Activated naive CD4-positive, alpha-beta T cell treated with anti-CD3 and anti-CD28 coated beads for 36 hours (primary cell): ENCODE data around the gene LAMTOR4. TPM values are rescaled to one million over a fixed set of nuclear protein-coding genes. Genes with fewer than 3 reads are reported as not detected.

ENCODE experiments used
- CTCF ChIA-PET: fragments of 350-600 bp; sonication (Branson Sonifier 250); formaldehyde crosslinking; loops from one replicate; lab custom pipeline; 2021; ENCODE audit warnings: antibody characterized with exemption; lab: Charles Lee
- DNase-seq: peaks from one replicate; pipeline ENCODE4 v3.0.0-alpha.2; 2020
- H3K27ac Mint-ChIP-seq: one replicate; pipeline ENCODE4 v1.8.0; 2021; ENCODE audit warnings: mild to moderate bottlenecking, mixed read lengths
- H3K27me3 Mint-ChIP-seq: one replicate; pipeline ENCODE4 v1.8.0; 2021; ENCODE audit warnings: low read depth, mixed read lengths
- H3K36me3 Mint-ChIP-seq: one replicate; pipeline ENCODE4 v1.8.0; 2021; ENCODE audit warnings: low read depth, mixed read lengths
- H3K4me1 Mint-ChIP-seq: one replicate; pipeline ENCODE4 v1.8.0; 2021; ENCODE audit warnings: low read depth, mixed read lengths
- H3K4me3 Mint-ChIP-seq: one replicate; pipeline ENCODE4 v1.8.0; 2021; ENCODE audit warnings: mild to moderate bottlenecking, moderate library complexity, mixed read lengths
- H3K9me3 Mint-ChIP-seq: one replicate; pipeline ENCODE4 v1.8.0; 2021; ENCODE audit warnings: mixed read lengths
- intact Hi-C: fragments of 100-400 bp; cut with micrococcal nuclease; formaldehyde crosslinking; loops from one replicate; pipeline ENCODE4 v1.15.1; 2023
- total RNA-seq, 2 experiments: library from RNA; stranded (reverse); gene quantifications; one replicate each; pipeline ENCODE4 v1.2.3, GENCODE V29; 2021

The LAMTOR4 gene
- total RNA-seq, 2 experiments from 2014 or later: 129 to 135 TPM

DNA sequence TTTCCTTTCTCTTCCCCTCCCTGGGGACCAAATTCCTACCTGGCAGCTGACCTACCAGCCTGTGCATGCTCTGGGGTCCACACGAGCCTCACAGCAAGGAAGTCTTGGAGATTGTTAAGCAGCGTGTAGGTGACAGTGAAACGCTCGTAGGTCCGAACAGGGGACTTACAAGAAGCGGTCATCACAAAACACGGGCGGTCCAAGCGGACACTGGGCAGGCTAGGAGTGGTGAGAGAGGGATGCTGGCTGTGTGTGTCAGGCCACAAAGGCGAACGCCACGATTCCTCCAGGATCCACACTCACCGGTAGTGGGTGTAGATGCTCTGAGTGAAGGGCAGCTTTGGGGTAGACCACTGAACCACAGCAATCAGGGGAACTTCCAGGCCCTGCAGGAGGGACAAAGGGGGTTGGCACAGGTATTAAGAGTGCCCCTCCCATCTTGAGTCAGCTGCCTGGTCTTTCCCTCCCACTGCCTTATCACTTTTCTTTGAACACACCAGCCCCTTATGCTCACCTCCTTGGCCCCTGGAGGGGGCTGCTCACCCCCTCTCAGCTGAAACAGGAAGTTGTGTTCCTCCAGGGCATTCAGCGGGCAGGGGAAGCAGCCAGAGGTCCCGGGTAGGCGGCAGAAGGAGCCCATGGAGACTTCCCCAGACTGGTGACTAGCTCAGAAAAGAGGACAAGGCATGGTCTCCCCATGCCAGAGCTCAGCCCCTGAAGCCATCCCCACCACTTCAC lies 7.8 kb downstream of the LAMTOR4 start:
- Mint-ChIP-seq H3K4me3 (peak overlapping the region; percentile 78), H3K36me3 (peaks cover 18% of the 10 kb centered on the region), H3K27me3 (no peaks in the 10 kb centered on the region), H3K9me3 (no peaks in the 10 kb centered on the region), H3K4me1 (peaks cover 35% of the 10 kb centered on the region), H3K27ac (peak overlapping the region; percentile 83)
- CTCF ChIA-PET: interaction anchor here (1.2 to 2.9 kb wide), 4 partner anchors 10 to 61 kb away, joined by 3 to 11 read pairs (median 6); no protein-coding TSS in a partner anchor
- intact Hi-C loops: no loop called here
- DNase-seq: peak; percentile 21

DNA sequence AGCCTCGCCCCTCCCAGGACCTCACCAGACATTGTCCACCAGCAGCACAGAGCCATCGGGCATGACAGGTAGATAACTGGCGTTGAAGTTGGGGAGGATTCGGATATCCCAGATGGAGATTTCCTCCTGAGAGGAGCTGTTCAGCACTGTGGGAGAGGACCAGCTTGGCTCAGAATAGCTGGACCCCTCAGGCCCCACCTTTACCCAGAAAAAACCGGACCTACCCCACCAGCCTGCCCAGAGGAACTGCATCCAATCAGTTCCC lies 8.3 kb downstream of the LAMTOR4 start:
- peak overlapping the region; percentile 78 for H3K4me3 Mint-ChIP-seq
- DNase-seq: no peak
- H3K36me3 Mint-ChIP-seq: peaks cover 16% of the 10 kb centered on the region
- no peaks in the 10 kb centered on the region for H3K27me3 Mint-ChIP-seq
- CTCF ChIA-PET: interaction anchor here (1.0 to 2.9 kb wide), 4 partner anchors 10 to 61 kb away, joined by 3 to 11 read pairs (median 6); no protein-coding TSS in a partner anchor
- no peaks in the 10 kb centered on the region for H3K9me3 Mint-ChIP-seq
- intact Hi-C loops: no loop called here
- peak overlapping the region; percentile 83 for H3K27ac Mint-ChIP-seq
- H3K4me1 Mint-ChIP-seq: peaks cover 33% of the 10 kb centered on the region

DNA sequence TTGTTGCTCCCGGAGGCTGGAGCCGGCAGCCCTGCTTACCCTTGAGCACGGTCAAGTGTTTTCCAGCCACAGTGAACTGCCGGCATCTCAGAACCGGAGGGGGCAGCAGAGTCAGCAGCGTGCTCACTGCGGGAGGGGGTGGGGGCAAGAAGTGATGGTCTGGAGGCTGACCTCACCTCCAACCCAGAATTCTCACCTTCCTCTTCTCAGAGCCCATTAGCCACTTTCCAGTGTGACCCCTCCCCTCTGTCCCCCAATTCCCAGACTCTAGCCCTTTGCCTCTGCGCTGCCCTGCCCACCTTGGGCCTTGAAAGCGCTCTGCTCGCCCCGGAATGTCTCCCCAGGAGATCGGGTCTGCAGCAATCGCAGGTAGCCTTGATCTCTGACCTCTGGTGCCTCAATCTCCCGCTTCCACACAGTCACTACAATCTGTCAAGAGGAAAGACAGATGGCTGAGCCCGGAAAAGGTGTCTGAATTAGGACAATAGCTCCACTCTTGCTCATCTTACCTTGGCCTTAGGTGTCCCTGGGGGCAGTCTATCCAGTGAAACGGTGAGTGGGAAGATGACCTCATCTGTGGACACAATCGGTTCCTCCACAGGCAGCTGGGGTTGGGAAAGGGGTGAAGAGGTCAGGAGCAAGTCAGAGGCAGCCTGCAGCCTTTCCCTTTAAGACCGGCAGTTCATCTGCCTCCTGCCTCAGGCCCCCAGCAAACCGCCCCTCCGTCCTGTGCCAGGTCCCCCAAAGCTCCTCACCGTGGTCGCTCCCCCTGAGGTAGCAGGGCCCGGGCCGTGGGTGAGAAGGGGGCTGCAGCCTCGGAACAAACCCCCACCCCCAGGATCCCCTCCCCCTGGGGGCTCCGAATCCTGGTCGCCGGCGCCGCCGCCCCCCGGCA lies 8.9 kb downstream of the LAMTOR4 start:
- intact Hi-C loops: loop anchor here (1.0 kb wide), 2 partner anchors 9 kb away; partner anchors contain the start of gene LAMTOR4
- Mint-ChIP-seq H3K4me3 (peak overlapping the region; percentile 78), H3K9me3 (no peaks in the 10 kb centered on the region), H3K27ac (peak overlapping the region; percentile 83), H3K36me3 (peaks cover 12% of the 10 kb centered on the region), H3K27me3 (no peaks in the 10 kb centered on the region), H3K4me1 (peaks cover 29% of the 10 kb centered on the region)
- CTCF ChIA-PET: interaction anchor here (1.0 to 2.9 kb wide), 4 partner anchors 9 to 60 kb away, joined by 3 to 11 read pairs (median 6); no protein-coding TSS in a partner anchor
- DNase-seq: peak; percentile 14

DNA sequence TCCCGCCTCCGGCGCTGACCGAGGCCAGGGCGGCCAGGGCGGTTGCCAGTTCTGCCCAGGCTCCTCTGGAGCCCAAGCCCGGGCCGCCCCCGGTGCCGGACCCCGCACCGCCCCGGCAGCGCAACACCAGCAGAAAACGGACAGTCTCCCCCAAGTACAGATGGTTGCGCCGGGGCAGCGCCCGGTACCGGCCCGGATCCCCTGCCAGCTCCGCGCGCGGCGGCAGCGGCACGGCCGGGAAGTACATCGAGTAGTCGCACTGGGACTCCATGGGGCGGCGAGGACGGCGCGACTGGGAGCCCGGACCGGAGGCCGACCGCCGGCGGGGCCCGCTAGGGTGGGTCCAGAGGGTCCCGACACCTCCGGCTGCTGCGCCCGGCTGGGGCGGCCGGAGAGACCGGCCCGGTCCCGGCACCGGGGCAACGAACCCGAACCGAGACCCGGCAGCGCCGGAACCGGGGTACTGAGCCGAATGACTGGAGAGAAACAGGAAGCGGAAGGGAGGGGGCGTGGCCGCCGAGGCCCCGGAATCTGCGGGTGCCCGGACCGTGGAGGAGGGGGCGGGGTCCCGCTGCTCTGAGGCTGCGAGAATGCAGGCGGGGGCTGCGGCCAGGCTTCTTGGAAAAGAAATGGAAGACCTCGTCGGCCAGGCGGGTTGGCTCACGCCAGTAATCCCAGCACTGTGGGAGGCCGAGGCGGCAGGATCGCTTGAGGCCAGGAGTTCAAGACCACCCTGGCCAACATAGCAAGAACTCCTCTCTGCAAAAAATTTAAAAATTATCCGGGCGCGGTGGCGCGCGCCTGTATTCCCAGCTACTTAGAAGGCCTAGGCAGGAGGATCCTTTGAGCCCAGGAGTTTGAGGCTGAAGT lies 9.7 kb downstream of the LAMTOR4 start, which contains the start of gene TRAPPC14:
TSS of gene TRAPPC14 (minus strand) at position 495 of the 870 bp plus-strand sequence. CDS start at position 271, 224 bp downstream.
- Mint-ChIP-seq H3K27ac (peak within 1 kb of the TSS; percentile 83), H3K9me3 (no peaks in the 10 kb centered on the region), H3K4me3 (peak within 1 kb of the TSS; percentile 78), H3K27me3 (no peaks in the 10 kb centered on the region), H3K4me1 (peaks cover 37% of the 10 kb centered on the region), H3K36me3 (peaks cover 10% of the 10 kb centered on the region)
- CTCF ChIA-PET: interaction anchor here (2.9 kb wide), 1 partner anchor 59 kb away, joined by 11 read pairs; no protein-coding TSS in a partner anchor
- DNase-seq: peak; percentile 94
- intact Hi-C loops: loop anchor here (1.0 kb wide), 2 partner anchors 8 to 10 kb away; partner anchors contain the start of gene LAMTOR4

DNA sequence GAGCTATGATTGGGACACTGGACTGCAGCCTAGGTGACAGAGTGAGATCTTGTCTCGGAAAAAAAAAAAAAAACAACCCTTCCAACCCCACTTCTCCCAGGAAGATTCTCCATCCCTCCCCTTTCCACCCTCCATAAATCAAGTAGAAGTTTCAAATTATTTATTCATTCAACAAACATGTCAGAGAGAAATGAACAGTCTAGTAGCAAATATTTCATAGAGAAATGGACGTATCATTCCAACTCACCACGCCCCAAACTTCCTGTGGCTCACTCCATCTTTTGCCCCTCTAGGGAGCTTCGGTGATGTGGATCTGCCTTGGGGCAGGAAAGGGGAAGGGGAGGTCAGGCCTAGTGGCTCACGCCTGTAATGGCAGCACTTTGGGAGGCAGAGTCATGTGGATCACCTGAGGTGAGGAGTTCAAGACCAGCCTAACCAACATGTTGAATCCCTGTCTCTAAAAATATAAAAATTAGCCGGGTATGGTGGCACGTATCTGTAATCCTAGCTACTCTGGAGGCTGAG lies 10.4 kb downstream of the LAMTOR4 start:
- Mint-ChIP-seq H3K27me3 (no peaks in the 10 kb centered on the region), H3K4me3 (peak overlapping the region; percentile 78), H3K9me3 (no peaks in the 10 kb centered on the region), H3K36me3 (peaks cover 6% of the 10 kb centered on the region), H3K4me1 (peaks cover 44% of the 10 kb centered on the region), H3K27ac (peak overlapping the region; percentile 73)
- intact Hi-C loops: no loop called here
- CTCF ChIA-PET: interaction anchor here (0.7 to 0.9 kb wide), 2 partner anchors 9 to 12 kb away, joined by 4 read pairs; partner anchors contain the start of gene GAL3ST4
- peak; percentile 28 for DNase-seq

DNA sequence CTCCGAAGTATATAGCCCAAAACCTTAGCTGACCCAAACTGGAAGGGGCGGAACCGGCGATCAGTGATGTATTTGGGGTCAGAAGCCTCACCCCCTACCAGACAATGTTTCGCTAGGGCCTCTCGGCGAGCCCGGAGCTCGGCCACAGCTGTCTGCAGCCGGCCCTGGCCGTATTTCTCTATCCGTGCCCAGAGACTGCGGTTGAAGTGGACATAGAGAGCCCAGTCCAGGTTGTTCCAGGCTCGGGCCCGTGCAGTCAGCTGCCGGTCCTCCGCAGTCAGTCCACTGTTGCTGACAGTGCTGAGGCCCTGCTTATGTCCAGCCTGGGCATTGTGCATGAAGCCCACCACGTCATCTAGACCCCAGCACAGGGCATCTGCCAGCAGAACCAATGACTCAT lies 11.3 kb downstream of the LAMTOR4 start:
- H3K9me3 Mint-ChIP-seq: no peaks in the 10 kb centered on the region
- H3K4me1 Mint-ChIP-seq: peaks cover 47% of the 10 kb centered on the region
- DNase-seq: no peak
- H3K4me3 Mint-ChIP-seq: no peak overlapping the region
- intact Hi-C loops: no loop called here
- no peak overlapping the region for H3K27ac Mint-ChIP-seq
- CTCF ChIA-PET: interaction anchor here (0.9 kb wide), 1 partner anchor 8 kb away, joined by 4 read pairs; the partner anchor contains the start of gene GAL3ST4
- peaks cover 6% of the 10 kb centered on the region for H3K36me3 Mint-ChIP-seq
- no peaks in the 10 kb centered on the region for H3K27me3 Mint-ChIP-seq

DNA sequence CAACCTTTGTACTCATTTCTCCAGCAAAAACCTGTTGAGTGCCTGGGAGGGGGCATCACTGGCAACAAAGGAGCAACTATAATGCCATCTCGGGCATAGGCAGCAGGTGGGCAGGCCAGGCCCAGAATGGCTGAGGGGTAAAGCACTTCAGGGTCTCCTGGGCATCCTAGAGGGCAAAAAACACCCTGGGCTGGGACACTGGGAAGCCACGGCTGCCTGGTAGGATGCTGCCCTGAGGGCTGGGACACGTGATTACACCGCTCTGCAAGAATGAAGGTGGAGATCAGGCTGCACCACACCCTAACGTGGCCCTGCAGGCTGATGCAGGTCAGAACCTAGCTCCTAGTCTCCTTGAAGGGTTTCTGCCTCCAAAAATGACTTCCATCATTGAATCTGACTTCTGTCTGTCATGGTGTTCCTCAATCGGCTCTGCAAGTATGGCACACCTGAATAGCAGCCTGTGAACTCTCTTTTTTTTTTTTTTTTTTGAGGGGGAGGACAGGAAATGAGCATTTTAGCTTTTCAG lies 14.4 kb downstream of the LAMTOR4 start:
- peak; percentile 36 for DNase-seq

DNA sequence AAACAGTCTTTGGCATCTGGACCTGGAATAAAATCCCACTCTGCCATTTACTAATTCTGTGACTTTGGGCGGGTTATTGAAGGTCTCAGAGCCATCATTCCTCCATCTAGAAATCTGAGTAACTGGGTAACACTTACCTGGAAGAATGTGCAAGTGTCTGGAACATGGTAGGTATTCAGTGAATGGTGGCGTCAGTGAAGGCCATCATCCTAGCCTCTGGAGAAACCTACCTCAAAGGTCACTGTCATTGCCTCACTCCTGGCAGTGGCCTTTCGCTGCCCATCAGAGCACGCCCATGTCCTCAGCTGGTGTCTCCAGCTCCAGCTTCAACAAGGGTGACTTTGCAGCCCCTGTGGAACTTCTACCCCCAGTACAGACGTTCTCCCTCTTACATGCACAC lies 15.2 kb downstream of the LAMTOR4 start:
- intact Hi-C loops: no loop called here
- no peaks in the 10 kb centered on the region for H3K27me3 Mint-ChIP-seq
- H3K4me3 Mint-ChIP-seq: no peak overlapping the region
- no peaks in the 10 kb centered on the region for H3K9me3 Mint-ChIP-seq
- H3K36me3 Mint-ChIP-seq: peaks cover 2% of the 10 kb centered on the region
- CTCF ChIA-PET: interaction anchor here (1.2 kb wide), 1 partner anchor 33 kb away, joined by 3 read pairs; no protein-coding TSS in a partner anchor
- H3K4me1 Mint-ChIP-seq: peaks cover 61% of the 10 kb centered on the region
- peak overlapping the region; percentile 68 for H3K27ac Mint-ChIP-seq
- DNase-seq: no peak

More for the DNA sequence above, 14.4 kb downstream of the LAMTOR4 start:
- no peak overlapping the region for H3K4me3 Mint-ChIP-seq
- CTCF ChIA-PET: interaction anchor here (0.6 kb wide), 1 partner anchor 34 kb away, joined by 3 read pairs; no protein-coding TSS in a partner anchor
- peaks cover 54% of the 10 kb centered on the region for H3K4me1 Mint-ChIP-seq
- intact Hi-C loops: no loop called here
- peaks cover 2% of the 10 kb centered on the region for H3K36me3 Mint-ChIP-seq
- H3K27ac Mint-ChIP-seq: peak overlapping the region; percentile 68
- H3K9me3 Mint-ChIP-seq: no peaks in the 10 kb centered on the region
- no peaks in the 10 kb centered on the region for H3K27me3 Mint-ChIP-seq

DNA sequence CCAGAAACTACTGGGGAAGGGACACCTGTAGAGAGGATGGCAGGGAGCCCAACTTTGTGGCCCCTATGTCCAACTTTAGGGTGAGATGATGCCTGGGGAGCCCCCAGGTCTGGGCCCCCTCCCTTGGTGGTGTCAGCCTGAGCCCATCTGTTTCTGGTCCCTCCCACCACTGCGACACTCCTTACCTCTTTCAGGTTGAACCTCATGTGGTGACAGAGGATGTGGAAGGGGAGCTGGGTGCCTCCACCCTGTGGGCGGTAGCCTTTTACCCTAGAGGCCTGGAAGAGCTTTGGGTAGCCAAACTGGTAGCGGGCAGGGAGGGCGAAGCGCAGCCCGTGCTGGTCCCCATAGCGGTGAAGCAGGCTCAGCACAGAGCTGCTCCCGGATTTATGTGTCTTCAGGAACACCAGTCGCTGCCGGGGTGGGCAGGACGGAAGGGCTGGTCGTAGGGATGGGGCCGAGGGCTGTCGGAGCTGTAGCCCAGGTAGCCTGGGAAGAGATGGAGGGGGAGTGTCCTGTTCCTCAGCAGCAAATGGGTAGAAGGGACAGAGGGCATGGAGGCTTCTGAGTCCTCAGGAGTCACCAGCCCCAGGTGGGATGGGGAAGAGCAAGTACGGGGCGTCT lies 17.7 kb downstream of the LAMTOR4 start:
- peak; percentile 67 for DNase-seq
- CTCF ChIA-PET: interaction anchor here (0.8 to 2.6 kb wide), 10 partner anchors 9 to 241 kb away, joined by 3 to 12 read pairs (median 5); partner anchors contain the start of gene STAG3
- Mint-ChIP-seq H3K27ac (peak overlapping the region; percentile 74), H3K27me3 (no peaks in the 10 kb centered on the region), H3K4me1 (peaks cover 78% of the 10 kb centered on the region), H3K9me3 (no peaks in the 10 kb centered on the region), H3K4me3 (peak overlapping the region; percentile 78), H3K36me3 (peaks cover 3% of the 10 kb centered on the region)
- intact Hi-C loops: loop anchor here (1.0 kb wide), 1 partner anchor 8 kb away; the partner anchor contains the start of gene TRAPPC14
